Stimulated activated CD8-positive, alpha-beta memory T cell treated with anti-CD3 and anti-CD28 coated beads, Interleukin-12 subunit alpha, Interleukin-12 subunit beta, amount 100 ng/mL, for 4 hours (primary cell): ENCODE measurements around the gene TENM4.
"Not testable (repeated sequence)": the region's sequence is repeated elsewhere in the genome, so short reads cannot be mapped to it uniquely, and the experiment has no call there.

Source experiments
- DNase-seq: peaks from one replicate; pipeline ENCODE4 v3.0.0-alpha.2; 2020; ENCODE audit warnings: low read depth

Gene TENM4

GRCh38 chr11:78901831-78902230 is 539.0 kb downstream of the TENM4 start:
- DNase-seq = no peak

- DNase-seq = no peak
These were observed 542.5 kb downstream of the TENM4 start for GRCh38 chr11:78898266-78898775.

- DNase-seq = no peak
These were observed 546.8 kb downstream of the TENM4 start for GRCh38 chr11:78893996-78894395.

GRCh38 chr11:78889698-78890097 is 551.1 kb downstream of the TENM4 start:
- no peak for DNase-seq

GRCh38 chr11:78886616-78887015 is 554.2 kb downstream of the TENM4 start:
- no peak for DNase-seq

GRCh38 chr11:78884761-78885160 is 556.1 kb downstream of the TENM4 start:
- DNase-seq = no peak

- DNase-seq = no peak
These were observed 557.3 kb downstream of the TENM4 start for GRCh38 chr11:78883506-78883905.

- DNase-seq = not testable (repeated sequence)
These were observed 561.5 kb downstream of the TENM4 start for GRCh38 chr11:78879094-78879980.

- no peak for DNase-seq
These were observed 562.2 kb downstream of the TENM4 start for GRCh38 chr11:78878631-78879030.

GRCh38 chr11:78876676-78877075 is 564.2 kb downstream of the TENM4 start:
- DNase-seq = no peak

GRCh38 chr11:78870655-78871054 is 570.2 kb downstream of the TENM4 start:
- DNase-seq = no peak

GRCh38 chr11:78869293-78869692 is 571.5 kb downstream of the TENM4 start:
- no peak for DNase-seq

- DNase-seq = no peak
These were observed 572.3 kb downstream of the TENM4 start for GRCh38 chr11:78868563-78868962.

- no peak for DNase-seq
These were observed 580.0 kb downstream of the TENM4 start for GRCh38 chr11:78860720-78861422.

- DNase-seq = no peak
These were observed 583.1 kb downstream of the TENM4 start for GRCh38 chr11:78857688-78858087.

- DNase-seq = no peak
These were observed 584.6 kb downstream of the TENM4 start for GRCh38 chr11:78856211-78856610.

GRCh38 chr11:78855116-78855515 is 585.7 kb downstream of the TENM4 start:
- no peak for DNase-seq

- DNase-seq = no peak
These were observed 587.3 kb downstream of the TENM4 start for GRCh38 chr11:78853521-78853920.

GRCh38 chr11:78851878-78852586 is 588.8 kb downstream of the TENM4 start:
- no peak for DNase-seq

GRCh38 chr11:78850078-78850477 is 590.8 kb downstream of the TENM4 start:
- no peak for DNase-seq

- no peak for DNase-seq
These were observed 594.6 kb downstream of the TENM4 start for GRCh38 chr11:78846269-78846668.

GRCh38 chr11:78845496-78845895 is 595.3 kb downstream of the TENM4 start:
- no peak for DNase-seq
